IPS DF 4.7 (cell line): ENCODE data around the gene JADE1.

Experiments
- DNase-seq: peaks from one replicate; pipeline ENCODE4 v3.0.0-alpha.2; 2013; ENCODE audit warnings: low spot score; ENCODE audit errors: extremely low read depth

Gene JADE1

DNA sequence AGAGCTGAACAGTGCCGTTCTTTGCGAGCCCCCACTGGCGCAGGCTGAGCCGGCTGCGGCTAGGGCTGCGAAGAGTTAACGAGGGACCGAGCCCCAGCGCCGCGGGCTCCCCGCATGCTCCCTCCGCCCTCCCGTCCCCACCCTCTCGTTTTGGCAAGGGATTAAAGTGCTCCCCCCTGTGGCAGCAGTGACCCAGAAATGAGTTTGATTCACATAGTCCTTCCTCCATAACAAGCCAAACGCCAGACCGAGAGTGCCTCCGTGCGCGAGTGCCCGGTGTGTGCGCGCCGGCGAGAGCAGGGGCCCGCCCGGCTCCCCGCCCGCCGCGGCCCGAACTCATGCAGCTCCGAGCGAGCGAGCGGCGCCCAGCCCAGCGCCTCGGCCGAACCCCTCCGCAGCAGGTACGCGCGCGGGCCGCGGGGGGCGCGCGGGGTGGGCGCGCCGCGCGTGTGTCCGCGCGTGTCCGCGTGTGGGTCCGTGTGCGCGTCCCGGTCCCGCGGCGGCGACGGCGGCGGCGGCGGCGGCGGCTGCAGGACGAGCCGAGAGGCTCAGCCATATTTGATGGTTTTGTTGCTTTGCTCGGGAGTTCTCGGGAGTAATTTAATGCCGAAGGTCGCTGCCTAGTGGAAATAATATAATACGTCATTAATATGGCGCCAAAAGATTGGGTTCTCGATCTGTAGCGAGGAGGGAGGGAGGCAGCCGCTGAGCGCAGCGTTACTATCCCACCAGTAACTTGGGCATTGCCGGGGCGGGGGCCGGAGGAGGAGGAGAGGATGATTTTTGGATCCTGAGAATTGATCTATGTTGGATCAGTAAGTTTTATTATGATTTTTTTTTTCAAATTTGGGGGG, at the start of gene JADE1:
Gene JADE1, plus strand, starts transcription at position 224 of the 854 bp plus-strand sequence. CDS start 22,059 bp downstream, outside the sequence.
- peak; percentile 90 for DNase-seq

DNA sequence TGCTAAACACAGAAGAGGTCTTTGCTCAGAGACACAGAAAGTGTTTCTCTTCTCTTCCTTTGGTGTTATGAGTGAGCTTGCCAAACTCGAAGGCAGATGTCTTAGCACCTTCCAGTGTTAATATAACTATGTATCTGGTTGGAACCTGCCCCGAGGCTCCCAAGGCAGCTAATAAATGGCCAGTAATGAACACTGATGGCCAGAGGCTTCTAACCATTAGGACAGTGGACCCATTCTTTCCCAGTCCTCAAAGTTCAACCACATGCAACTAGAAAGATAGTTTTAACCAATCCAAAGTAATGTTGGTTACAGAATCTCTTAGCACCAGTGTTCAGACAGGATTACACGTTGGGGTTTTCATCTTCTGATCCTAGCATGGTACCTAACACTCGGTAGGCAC, 42.7 kb upstream of the JADE1 start:
- no peak for DNase-seq

DNA sequence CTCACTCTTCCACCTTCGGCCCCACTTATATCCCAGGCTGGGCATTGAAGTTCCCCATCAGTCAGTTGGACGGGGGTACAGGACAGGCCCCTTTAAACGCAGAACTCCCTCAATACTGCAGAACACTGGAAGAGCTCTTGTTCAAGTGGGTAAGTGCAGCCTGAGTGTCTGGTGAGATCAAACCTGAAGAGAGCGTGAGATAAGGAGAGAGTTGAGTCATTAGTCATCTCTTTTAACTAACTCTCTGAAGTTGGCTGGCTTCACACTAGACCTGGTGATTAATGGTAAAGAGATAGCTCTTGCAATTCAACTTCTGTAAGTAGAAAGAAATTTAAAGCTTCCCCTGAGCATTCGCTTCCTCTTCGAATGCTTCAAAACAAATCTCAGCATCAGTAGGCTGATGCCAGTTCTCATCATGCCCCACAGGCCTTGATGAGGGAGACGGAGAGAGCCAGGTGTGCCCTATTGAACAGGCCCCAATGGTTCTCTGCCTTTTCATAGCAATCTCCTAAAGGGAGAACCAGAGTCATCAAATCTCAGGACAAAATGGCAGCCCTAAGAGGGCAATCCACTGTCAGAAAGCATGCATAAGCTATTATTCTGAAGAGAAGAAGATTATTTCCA, 41.0 kb upstream of the JADE1 start:
- no peak for DNase-seq

DNA sequence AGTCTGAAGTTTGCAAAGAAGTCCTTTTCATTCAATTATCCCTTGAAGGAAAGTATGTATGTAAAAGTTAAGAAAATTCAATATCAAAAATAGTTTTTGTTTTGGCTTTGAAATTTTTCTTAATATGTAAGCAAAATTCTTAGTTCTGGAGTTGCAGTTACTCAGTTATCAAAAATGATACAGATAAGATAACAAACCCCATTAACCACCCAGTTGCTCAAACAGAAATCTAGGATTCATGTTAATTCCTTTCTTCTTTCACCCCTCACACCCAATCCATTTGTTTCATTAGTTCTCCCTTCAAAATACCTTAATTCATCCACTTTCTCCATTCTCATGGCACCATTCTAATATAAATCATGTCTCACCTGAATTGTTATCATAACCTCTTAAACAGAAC, 40.5 kb upstream of the JADE1 start:
- DNase-seq: no peak

DNA sequence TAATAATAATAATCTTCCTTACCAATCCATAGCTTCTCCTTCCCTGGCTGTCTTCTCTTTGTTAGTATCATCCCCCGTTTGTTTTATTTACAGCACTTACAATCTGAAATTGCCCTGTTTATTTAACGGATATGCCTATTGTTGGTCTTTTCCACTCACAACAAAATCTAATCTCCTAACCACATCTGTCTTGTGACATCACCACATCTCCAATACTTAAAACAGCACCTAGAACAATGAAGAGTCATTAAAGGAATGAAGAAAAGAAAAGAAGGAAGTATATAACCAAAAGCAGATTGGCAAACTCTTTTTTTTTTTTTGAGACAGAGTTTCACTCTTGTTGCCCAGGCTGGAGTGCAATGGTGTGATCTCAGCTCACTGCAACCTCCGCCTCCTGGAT, 38.7 kb upstream of the JADE1 start:
- DNase-seq: no peak

DNA sequence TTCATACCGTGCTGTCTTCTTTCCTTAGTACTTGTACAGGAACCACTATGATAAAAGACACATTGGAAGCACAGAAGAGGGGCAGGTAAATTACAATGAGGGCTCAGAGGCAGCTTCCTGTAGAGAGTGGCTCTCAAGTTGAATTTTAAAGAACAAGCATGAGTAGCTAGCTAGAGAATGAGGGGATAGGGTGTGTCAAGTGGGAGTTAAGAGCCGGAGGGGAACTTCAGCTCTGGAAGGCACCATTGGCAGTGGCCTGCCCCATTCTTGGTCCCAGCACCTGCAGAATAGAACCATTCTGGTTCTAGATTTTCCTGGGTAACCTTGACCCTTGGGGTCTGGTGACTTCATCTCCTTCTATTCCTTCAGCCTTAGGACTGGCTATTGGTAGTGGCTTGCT, 34.0 kb upstream of the JADE1 start:
- no peak for DNase-seq

DNA sequence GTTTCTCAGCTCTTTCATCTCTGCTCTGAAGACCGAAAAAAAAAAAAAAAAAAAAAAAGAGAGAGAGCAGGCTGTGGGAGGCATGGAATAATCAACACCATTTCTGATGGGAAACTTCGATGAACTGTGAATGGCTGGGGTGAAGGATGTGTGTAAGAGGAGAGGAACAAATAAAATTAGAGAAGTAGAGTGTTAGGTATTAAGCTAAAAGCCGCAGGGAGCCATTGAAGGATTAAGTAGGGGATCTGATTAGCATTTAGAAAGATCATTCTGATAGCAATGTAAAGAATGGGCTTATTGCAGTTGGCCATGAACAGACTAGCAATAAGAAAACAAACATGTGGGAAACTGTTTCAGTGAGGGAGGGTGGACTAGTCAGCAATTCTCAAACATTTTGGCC, 33.6 kb upstream of the JADE1 start:
- no peak for DNase-seq

DNA sequence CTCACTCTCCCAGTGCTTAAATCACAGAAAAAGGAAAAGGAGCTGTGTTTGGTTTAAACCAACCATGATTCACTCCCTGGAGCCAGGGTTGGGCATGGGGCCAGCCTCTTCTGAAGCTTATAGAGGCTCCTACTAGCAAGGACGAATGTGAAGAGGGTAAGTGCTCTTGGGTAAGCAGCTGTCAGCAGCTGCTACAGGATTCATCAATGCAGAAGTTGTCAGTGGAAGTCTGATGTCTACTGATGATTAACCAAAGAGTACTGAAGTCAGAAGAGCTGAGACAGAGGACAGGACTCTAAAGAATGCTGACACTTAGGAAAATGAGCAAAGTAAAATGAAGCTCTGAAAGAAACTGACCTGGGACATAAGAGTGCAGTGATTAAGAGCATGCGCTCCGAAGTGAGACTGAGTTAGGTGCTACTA, 32.7 kb upstream of the JADE1 start:
- DNase-seq: no peak

DNA sequence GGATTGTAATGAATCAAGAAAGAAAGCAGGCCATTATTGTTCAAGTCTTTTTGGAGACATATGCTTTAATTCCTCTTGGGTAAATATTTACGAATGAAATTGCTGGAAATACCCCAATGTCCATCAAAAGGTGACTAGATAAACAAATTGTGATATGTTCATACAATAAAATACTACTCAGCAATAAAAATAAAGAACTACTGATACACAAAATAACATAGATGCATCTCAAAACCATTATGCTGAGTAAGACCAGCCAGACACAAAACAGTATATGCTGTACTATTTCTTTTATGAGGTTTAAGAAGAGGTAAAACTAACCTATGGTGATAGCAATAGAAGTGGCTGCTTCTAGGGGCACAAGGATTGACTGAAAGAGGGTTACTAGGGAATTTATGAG, 28.8 kb upstream of the JADE1 start:
- no peak for DNase-seq

DNA sequence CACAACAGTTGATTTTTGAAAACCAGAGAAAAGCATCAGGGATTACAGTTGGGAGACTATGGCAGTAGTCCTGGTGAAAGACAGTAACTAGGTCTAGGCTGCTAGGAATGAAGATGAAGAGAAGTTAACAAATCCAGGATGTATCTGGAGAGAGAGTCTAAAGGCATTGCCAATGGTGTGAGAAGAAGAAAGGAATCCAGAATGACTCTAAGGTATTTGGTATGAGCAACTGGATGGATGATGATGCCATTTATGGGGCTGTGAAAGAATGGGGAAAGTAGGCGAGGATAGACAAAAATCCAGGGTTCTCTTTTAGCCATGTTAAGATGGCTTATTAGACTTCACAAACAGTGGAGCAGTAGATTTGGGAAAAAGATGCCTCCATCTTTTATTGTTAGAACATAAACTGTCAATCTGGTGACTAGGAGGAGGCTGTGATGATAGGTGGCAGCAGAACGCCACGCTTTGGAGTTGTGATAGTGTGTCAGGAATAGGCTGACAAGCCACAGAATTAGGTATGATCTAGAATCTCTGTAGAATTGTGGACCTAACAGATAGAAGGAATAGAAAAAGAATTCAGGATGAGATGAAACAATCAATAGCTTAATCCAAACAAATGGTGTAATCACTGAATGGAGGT, 27.3 kb upstream of the JADE1 start:
- no peak for DNase-seq

DNA sequence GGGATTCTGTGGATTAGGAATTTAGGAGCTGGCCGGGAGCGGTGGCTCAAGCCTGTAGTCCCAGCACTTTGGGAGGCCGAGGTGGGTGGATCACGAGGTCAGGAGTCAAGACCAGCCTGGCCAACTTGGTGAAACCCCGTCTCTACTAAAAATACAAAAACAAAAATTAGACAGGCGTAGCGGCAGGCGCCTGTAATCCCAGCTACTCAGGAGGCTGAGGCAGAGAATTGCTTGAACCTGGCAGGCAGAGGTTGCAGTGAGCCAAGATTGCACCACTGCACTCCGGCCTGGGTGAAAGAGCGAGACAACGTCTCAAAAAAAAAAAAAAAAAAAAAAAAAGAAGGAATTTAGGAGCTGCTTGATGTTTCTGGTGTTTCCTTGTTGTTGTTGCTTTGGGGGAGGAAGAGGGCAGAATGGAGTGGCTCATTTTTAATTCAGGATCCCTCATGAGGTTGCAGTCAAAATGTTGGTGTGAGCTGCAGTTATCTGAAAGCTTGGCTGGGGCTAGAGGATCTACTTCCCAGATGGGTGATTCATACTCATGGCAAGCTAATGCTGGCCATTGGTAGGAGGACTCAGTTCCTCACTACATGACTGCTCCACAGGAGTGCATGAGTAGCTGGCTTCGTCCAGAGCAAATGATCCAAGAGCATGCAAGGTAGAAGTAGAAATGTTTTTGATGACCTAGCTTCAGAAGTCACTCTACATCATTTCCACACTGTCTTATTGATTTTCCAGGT, 26.5 kb upstream of the JADE1 start:
- DNase-seq: no peak

DNA sequence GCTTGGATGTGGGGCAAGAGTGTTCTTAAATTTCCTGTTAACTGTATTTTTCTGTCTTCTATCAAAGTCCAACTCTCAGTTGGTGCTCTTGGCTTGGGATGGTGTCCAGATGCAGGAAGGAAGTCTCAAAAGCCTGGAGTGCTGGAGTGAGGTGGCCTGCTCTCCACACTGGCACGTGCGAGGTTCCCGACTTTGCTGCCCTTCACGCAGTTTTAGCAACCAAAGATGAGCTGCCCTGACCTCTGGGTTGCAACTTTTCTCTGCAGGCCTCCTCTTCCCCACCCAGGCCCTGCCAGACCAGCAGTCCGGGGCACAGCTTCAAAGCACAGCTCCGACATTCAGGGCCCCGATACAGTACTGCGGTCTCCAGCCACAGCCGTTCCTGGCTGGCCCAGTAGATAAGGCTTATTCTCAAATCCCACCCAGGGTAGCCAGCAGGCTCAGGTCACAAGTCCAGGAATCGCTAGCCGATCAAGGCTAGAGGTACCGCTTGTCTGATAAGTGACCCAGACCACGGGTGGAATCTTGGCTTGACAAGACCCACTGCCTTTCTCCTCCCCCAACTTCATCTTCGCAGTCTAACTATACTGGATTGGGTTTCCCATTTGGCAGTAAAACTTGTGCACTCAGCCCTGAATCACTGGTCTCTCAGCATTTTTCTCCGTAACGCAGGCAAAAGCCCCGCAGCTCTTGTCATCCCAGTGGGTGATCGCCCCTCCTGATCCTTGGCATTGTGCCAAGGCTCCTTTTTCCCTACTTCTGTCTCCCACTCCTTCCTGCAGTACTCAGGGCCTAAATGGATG, 21.8 kb upstream of the JADE1 start:
- no peak for DNase-seq

DNA sequence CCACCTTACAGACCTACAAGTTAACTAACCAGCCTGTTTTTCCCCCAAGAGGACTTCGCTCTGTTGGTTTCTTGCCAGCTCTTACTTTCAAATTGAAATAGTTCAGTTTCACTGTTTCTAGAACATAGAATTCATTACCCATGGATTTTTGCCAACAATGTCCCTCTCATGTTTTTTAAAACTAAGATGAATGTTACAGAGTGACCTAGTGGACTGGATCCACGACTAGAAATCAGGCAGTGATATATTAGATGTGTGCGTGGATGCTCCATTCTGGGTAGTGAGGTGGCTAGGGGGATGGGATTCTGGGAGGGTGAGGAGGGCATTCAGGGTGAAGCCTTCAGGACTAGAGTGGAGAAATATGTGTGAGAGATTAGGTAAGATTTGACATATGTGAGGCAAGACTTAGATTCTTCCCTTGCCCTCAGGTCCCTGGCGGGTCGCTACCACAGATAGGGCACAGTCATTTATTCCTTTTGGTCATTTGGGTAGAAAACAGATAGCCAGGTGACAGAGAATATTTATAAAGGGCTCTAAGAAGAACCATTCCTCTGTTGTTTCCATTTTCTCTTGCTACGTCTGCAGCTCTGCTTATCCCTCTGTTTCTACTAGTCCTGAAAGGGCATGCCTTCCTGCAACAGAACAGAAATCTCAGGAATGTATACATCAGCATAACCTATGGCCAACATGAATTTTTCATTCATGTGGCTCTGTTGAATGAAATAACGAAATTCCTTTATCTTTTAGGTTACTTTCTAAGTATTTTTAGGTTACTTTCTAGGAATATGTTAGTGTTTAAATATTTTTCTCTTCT, 15.4 kb upstream of the JADE1 start:
- DNase-seq: no peak

DNA sequence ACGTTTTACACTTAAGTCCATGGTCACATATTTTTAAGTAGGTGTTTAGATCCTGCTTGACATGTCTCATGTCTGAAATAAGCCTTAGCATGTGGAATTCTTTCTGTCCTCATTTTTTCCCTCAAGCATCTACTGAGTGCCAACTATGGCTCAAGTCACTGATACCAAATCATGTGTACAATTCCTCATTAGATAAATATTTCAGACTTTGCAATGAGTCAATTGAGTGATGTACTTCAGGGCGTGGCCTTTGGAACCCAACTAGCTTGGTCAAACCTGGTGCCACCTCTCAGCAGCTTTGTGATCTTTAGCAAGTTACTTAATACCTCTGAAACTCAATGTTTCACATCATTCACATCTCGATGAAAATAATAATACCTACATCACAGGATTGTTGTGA, 12.6 kb upstream of the JADE1 start:
- DNase-seq: no peak

DNA sequence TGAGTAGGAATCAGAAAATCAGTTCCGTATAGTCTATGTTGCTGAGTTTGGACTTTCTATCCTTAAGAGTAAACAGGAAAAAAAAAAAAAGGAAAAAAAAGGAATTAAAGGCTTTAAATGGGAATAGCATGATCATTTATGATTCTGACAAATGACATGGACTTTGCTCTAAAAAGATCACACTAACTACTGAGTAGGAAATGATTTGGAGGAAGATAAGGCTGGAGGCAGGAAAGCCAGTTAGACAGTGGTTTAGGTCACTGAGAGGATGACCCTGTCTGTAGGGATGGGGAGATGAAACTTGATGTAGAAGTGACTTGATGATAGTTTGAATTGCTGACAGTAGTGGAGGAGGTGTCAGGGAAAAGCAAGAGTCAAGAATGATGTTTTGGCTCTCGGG, 9.2 kb upstream of the JADE1 start:
- no peak for DNase-seq

DNA sequence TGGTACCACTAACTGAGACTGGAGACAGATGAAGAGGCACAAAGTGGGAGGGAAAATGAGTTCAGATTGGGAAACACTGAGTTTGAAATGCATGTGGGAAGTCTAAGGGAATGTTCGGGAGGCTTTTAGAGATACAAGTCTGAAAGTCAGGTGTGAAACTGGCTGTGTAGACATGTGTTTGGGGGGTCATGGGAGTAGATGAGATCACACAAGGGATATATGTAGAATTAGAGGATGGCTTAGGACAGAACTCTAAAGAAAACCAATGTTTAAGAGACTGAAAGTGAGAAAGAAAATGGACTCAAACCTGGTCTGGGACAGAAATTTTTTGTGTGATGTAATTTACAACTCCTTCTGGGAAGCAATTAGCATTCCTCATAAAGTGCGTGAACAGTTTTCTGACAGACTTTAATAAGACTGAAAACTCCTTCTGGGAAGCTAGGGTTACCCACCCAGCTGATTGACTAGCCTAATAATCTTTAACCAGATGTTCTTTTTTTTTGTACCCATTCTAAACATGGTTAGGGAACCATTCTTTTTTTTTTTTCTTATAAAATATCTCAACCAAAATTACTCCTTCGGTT, 8.7 kb upstream of the JADE1 start:
- DNase-seq: no peak

DNA sequence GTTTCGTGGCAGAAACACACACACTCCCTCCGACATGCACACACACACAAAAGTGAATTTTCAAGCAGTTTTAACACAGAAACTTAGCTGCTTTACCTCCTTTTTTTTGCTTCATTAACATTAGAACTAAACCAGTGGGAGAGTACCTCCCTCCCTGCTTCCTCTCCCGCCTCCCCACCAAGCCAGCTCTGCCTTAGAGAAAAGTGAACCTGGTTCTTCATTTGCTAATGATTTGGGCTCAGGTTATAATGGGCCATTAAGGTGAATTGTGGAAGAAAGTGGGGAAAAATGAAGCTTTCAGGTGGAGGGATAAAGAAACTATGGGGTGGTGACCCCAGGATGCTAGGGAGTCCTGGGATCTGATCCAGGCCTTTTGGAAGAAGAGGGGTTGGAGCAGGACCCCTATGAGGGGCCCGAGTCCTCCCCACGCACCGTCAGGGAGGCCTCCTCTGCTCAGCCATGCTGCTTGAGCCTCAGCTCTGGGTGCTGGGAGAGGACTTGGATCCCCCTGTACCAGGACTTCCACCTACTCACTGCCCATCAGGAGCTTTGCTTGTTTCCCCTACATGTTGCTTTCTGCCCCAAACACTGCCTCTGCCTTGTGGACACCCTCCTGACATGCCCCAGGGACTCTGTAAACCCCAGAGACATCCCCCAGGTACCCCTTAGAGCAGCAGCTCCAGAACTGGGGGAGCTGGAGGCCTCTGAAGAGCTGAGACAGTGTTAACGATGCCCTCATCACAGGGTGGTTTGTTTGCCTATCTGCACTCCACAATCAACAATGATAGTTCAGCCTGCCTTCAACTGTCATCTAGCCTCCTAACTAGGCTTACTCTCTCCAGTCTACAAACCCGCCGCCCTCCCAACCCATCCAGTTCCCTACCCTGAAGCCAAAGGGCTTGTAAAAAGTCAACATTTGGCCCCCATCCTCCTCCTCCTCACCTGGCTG, 6.5 kb upstream of the JADE1 start:
- no peak for DNase-seq

DNA sequence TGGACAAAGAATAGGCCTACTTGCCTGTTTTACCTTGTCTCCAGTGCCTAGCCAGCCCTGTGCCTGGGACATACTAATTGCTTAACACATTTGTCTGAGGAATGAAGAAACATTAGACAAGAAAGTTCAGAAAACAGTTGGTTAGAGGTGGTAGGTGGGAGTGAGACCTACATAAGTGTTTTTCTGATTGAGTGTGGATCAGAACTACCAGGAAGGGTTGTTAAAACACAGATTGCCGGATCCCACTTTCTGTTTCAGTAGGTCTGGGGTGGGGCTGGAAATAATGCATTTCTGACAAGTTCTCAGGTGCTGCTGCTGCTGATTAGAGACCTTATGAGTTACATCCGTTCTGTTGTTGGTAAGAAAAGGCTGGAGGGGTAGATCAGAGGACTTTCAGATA, 5.7 kb upstream of the JADE1 start:
- no peak for DNase-seq
